ENCODE data around the gene DHRS7B. TPM values are rescaled to one million over a fixed set of nuclear protein-coding genes. Genes with fewer than 3 reads are reported as not detected.

The DHRS7B gene
- polyA plus RNA-seq, 4 donors = 20.2 to 40.2 (median 33.7) TPM

- no peak for DNase-seq (ENCODE audit: low read depth in 4 of 4, low spot score in 3 of 4)
Measured at GRCh38 chr17:21149621-21150020, 22.9 kb downstream of the DHRS7B start.

GRCh38 chr17:21152731-21153130 lies 26.0 kb downstream of the DHRS7B start:
- DNase-seq (ENCODE audit: low read depth in 4 of 4, low spot score in 3 of 4) = no peak

GRCh38 chr17:21157586-21158370 lies 31.0 kb downstream of the DHRS7B start:
- no peak for DNase-seq (ENCODE audit: low read depth in 4 of 4, low spot score in 3 of 4)

GRCh38 chr17:21160401-21160800 lies 33.6 kb downstream of the DHRS7B start:
- DNase-seq (ENCODE audit: low read depth in 4 of 4, low spot score in 3 of 4) = no peak

GRCh38 chr17:21161498-21162393 lies 35.0 kb downstream of the DHRS7B start:
- DNase-seq (ENCODE audit: low read depth in 4 of 4, low spot score in 3 of 4) = no peak

GRCh38 chr17:21162394-21162775 lies 35.6 kb downstream of the DHRS7B start:
- DNase-seq (ENCODE audit: low read depth in 4 of 4, low spot score in 3 of 4) = no peak

- DNase-seq (ENCODE audit: low read depth in 4 of 4, low spot score in 3 of 4) = no peak
Measured at GRCh38 chr17:21163101-21163500, 36.3 kb downstream of the DHRS7B start.

- no peak for DNase-seq (ENCODE audit: low read depth in 4 of 4, low spot score in 3 of 4)
Measured at GRCh38 chr17:21164216-21164615, 37.5 kb downstream of the DHRS7B start.

GRCh38 chr17:21164620-21165019 lies 37.9 kb downstream of the DHRS7B start:
- DNase-seq (ENCODE audit: low read depth in 4 of 4, low spot score in 3 of 4) = no peak

- no peak for DNase-seq (ENCODE audit: low read depth in 4 of 4, low spot score in 3 of 4)
Measured at GRCh38 chr17:21165922-21166594, 39.3 kb downstream of the DHRS7B start.

- no peak for DNase-seq (ENCODE audit: low read depth in 4 of 4, low spot score in 3 of 4)
Measured at GRCh38 chr17:21166595-21167210, 39.9 kb downstream of the DHRS7B start.

GRCh38 chr17:21167303-21167702 lies 40.5 kb downstream of the DHRS7B start:
- DNase-seq (ENCODE audit: low read depth in 4 of 4, low spot score in 3 of 4) = no peak

- no peak for DNase-seq (ENCODE audit: low read depth in 4 of 4, low spot score in 3 of 4)
Measured at GRCh38 chr17:21168555-21168865, 41.7 kb downstream of the DHRS7B start.

GRCh38 chr17:21169496-21169895 lies 42.7 kb downstream of the DHRS7B start:
- no peak for DNase-seq (ENCODE audit: low read depth in 4 of 4, low spot score in 3 of 4)

GRCh38 chr17:21170809-21171208 lies 44.0 kb downstream of the DHRS7B start:
- DNase-seq (ENCODE audit: low read depth in 4 of 4, low spot score in 3 of 4) = no peak

GRCh38 chr17:21171309-21171922 lies 44.7 kb downstream of the DHRS7B start:
- no peak for DNase-seq (ENCODE audit: low read depth in 4 of 4, low spot score in 3 of 4)

GRCh38 chr17:21171970-21172510 lies 45.3 kb downstream of the DHRS7B start:
- no peak for DNase-seq (ENCODE audit: low read depth in 4 of 4, low spot score in 3 of 4)

- no peak for DNase-seq (ENCODE audit: low read depth in 4 of 4, low spot score in 3 of 4)
Measured at GRCh38 chr17:21172846-21173245, 46.1 kb downstream of the DHRS7B start.

GRCh38 chr17:21173543-21173942 lies 46.8 kb downstream of the DHRS7B start:
- DNase-seq (ENCODE audit: low read depth in 4 of 4, low spot score in 3 of 4) = no peak

- DNase-seq (ENCODE audit: low read depth in 4 of 4, low spot score in 3 of 4) = no peak
Measured at GRCh38 chr17:21174186-21174585, 47.4 kb downstream of the DHRS7B start.

Measured in left renal pelvis (tissue), 4 donors.